HG03135 (cell line): ENCODE measurements around the gene TDRD3.
"Not testable (repeated sequence)": the region's sequence is repeated elsewhere in the genome, so short reads cannot be mapped to it uniquely, and the experiment has no call there.

ENCODE experiments used
- ATAC-seq: cut with Tn5 transposase; IDR thresholded peaks from one replicate; pipeline ENCODE4 v1.9.1; 2021; ENCODE audit warnings: mild to moderate bottlenecking, moderate library complexity; ENCODE audit not compliant: unreplicated experiment

Gene TDRD3

GRCh38 chr13:60398379-60398891, 1.4 kb downstream of the TDRD3 start:
- no peak for ATAC-seq

DNA sequence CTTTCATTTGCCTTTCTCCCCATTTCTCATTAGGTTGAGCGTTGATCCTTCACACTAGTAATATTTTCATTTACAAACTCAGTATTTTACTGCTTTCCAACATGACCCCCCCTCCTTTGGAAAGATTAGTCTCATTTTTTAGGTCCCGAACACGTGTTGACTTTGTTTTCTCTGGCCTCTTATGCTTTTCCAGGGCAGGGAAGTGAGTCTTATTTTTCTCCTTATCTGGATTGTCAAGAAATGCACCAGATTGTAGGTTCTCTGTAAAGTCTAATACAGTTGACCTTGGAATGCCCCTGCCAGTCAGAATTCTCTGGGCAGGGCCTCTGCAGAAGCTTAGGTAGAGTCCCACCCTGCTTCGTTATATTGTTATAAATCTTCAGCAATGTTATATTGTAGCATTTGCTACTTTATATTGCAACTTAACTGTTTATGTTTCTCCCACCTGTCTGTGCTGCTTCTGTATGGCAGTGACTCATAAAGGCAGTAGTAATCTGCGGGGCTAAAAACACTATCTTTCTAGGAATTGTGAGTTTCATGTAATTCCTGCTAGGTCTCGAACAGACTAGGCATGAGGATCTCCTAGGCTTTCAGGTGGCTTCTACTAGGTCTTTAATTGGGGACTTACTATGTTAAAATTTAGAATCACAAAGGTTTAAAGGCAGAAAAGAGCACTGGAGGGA, 2.0 kb downstream of the TDRD3 start:
- ATAC-seq = no peak

DNA sequence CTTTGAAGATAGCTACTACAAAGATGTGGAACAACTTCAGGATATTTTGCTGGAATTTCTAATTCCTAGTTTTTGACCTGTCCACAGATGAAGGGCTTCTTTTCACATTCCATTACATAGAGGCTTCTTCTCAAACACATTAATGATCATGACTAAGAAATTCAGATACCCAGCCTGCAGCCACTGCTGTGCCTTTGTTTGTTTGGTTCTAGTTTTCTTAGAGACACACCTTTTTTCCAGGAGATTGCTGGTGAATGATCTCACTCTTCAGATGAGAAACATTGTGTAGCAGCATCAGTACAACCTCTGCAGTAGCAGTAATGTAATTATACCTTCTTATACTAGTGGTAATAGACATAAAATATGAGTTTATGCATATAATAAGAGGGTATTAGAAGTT, 5.0 kb downstream of the TDRD3 start:
- no peak for ATAC-seq

DNA sequence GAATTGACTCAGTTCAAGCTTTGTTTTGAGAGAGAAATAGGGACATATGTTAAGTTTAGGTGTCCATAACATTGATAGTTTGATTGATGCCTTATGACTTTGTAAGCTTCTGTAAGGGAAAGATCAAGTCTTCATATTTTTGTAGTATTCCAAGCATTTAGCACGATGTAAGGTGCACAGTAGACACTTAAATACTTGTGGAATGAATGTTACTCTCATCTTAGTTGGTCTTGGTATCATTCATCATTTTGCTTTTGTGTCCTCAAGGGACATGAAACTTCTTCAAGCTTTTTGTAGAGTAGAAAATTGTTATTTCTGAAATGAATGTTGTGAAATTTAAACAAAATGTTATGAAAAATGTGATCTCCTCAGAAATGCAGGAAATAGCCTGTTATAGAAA, 10.1 kb downstream of the TDRD3 start:
- no peak for ATAC-seq

DNA sequence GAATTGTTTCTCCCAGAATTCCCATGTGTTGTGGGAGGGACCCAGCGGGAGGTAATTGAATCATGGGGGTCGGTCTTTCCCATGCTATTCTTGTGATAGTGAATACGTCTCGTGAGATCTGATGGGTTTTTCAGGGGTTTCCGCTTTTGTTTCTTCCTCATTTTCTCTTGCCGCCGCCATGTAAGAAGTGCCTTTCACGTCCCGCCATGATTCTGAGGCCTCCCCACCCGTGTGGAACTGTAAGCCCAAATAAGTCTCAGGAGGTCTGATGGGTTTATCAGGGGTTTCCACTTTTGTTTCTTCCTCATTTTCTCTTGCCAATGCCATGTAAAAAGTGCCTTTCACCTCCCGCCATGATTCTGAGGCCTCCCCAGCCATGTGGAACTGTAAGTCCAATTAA, 10.8 kb downstream of the TDRD3 start:
- ATAC-seq = not testable (repeated sequence)

GRCh38 chr13:60409574-60410292, 12.7 kb downstream of the TDRD3 start:
- ATAC-seq = not testable (repeated sequence)

DNA sequence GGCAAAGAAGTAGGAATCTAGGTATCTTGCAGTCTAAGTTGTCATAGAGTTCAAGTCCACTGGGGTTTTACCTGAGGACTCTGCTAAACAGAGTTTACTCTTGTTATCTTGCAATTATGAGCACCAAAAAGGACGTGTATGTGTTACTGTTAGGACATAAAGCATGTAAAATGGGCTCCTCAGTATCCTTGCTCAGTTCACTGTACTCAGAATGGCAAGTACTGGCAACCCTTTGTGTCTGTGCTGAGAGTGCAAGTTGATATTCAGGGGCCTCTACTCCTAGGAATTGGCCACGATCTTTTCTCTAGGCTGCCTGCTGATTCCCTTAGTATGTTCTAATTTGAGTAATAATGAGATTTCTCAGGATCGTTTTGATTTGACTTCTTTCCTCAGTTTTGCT, 13.3 kb downstream of the TDRD3 start:
- ATAC-seq = no peak

DNA sequence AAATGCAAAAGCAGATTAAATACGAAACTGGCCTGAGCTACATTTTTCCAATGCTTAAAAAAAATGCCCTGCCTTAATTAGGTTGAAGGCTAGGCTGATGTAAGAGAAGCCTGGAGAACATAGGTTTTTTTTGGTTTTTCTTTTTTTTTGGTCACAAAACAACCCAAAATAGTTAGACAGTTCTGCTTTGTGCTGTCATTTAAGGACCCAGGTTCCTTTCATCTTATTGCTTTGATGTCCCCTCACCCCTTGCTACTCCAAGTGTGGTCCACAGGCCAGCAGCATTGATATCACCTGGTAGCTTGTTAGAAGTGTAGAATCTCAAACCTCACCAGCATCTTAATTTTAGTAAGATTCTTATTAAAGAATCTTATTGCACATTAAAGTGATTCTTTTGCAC, 14.4 kb downstream of the TDRD3 start:
- ATAC-seq = no peak

DNA sequence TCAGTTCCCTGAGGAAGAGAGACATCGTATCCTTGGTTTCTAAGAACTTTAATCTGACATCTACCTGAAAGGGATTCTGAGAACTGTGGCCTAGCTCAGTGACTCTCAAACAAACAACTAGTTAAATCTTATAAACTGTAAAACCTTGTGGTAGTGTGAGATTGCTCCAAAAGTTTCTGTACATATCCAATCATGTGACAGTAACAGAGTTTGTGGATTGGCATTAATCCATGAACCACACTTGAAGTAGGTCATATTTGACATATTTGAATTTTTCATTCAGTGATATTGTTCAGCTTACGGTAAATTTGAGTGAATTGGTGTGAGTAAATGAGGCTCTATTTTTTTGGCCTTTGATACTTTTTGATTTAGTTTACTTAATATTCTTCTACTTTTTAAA, 15.0 kb downstream of the TDRD3 start:
- no peak for ATAC-seq

GRCh38 chr13:60412909-60413616, 16.0 kb downstream of the TDRD3 start:
- ATAC-seq = no peak

GRCh38 chr13:60414177-60414576, 17.2 kb downstream of the TDRD3 start:
- ATAC-seq = no peak

DNA sequence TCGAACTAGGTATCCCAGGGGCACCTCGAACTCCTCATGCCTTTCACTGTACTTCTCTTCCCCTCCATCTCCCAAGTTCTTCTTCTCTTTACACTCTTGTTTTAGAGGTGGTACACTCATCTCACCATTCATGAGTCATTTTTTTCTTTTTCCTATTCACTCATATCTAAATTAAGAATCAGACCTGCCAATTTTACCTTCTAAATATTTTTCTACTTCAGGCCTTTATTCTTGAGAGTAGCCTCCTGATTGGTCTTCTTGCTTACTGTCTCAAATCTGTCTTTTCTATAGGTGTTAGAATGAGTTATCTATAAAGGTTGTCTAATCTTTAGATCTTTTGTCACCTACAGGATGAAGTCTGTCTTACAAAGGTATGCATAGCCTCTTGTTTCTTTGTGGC, 20.7 kb downstream of the TDRD3 start:
- ATAC-seq = no peak

- ATAC-seq = no peak
Observed at GRCh38 chr13:60418954-60419353, 21.9 kb downstream of the TDRD3 start.

DNA sequence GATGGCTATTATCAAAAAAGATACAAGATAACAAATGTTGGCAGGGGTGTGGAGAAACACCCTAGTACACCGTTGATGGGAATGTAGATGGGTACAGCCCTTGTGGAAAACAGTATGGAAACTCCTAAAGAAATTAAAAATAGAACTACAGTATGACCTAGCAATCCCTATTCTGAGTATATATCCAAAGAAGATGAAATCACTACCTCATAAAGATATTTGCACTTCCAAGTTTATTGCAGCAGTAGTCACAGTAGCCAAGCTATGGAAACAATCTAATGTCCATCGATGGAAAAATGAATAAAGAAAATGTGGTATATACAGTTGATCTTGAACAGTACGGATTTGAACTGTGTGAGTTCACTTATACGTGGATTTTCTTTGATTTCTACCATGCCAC, 28.3 kb downstream of the TDRD3 start:
- no peak for ATAC-seq

DNA sequence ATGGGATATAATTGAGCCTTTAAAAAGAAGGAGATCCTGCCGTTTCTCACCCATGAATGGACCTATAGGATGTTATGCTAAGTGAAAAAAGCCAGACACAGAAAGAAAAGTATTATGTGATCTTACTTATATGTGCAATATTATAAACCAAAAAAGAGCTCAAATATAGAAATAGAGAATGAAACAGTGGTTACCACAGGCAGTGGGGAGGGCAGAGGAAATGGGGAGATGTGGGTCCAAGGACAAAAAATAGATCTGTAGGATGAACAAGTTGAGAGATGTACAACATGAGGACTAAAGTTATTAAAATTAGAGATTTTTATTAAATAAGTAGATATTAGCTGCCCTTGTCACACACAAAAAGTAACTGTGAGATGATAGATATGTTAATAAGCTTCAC, 29.1 kb downstream of the TDRD3 start:
- ATAC-seq = no peak

DNA sequence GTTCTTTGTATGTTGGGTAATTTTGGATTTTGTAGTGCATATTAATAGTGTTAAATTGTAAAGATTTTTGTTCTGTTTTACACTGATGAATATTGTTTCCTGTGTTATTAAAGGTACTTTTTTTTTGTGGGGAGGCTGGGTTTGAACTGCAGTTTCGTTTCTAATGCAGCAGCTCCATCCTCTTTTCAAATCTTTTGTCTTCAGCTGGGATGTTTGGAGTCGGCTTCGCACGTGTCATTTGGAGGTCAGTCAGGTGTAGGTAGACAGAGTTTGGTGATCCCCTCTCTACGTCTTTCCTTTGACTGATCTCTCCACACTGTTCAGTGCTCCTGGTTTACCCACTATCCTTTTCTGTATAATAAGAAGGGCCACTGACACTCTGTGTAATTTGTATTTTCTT, 30.3 kb downstream of the TDRD3 start:
- peak; percentile 47 for ATAC-seq

DNA sequence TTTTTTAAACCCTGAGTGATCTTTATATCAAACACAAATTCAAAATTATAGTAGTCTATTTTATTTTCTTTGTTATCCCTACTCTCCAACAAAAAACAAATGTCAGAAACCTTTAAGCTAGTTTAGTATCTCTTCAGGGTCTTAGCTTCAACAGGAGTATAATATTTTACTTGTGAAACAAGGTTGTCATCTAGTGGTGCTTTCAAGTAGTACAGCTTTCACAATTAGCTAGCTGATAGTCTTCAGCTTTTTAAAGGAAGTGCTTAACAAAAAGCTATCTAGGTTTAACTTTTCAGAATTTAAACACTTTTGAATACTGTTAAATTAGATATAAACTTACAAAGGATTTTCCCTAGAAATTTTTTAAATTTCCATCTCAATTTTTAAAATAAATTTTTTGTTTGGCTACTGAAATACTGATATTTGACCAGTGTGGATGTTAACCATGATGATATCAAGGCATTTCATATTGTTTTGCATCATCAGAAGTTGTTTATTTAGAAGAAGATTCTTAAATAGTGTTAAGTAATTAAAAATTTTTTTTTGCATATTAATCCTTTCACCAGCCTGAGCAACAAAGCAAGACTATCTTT, 34.2 kb downstream of the TDRD3 start:
- peak; percentile 69 for ATAC-seq

DNA sequence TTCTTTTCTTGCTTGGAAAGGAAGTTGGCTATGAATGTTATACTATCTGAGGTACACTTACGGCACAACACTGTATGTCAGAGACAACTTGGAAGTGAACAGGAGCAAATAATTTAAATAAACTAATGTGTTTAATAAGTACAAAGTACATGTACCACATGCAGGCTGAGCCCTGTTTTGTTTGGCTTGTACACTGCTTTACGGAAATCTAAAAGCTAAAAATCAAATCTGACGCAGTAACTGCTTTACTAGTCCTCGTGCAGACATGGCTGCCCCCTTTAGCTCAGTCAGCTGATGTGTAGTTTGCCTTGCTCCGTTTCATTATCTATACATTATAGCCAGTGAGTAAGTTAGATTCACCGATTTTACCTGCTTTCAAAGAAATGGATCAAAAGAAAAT, 36.5 kb downstream of the TDRD3 start:
- ATAC-seq = no peak

DNA sequence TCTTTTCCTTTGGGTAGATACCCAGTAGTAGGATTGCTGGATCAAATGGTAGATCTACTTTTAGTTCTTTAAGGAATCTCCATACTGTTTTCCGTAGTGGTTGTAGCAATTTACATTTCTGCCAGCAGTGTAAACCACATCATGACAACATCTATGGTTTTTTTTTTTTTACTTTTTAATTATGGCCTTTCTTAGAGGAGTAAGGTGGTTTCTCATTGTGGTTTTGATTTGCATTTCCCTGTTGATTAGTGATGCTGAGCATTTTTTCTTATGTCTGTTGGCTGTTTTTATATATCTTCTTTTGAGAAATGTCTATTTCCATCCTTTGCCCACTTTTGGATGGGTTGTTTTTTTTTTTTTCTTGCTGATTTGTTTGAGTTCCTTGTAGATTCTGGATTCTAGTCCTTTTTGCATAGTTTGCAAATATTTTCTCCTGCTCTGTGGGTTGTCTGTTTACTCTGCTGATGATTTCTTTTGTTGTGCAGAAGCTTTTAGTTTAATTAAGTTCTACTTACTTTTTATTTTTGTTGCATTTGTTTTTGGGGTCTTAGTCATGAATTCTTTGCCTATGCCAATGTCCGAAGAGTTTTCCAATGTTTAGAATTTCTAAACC, 38.8 kb downstream of the TDRD3 start:
- ATAC-seq = no peak

- no peak for ATAC-seq
Observed at GRCh38 chr13:60439201-60439600, 42.2 kb downstream of the TDRD3 start.

GRCh38 chr13:60441761-60442160, 44.7 kb downstream of the TDRD3 start:
- no peak for ATAC-seq
